Regular cardiac myocyte (primary cell): ENCODE measurements around the gene WASL. TPM values are rescaled to one million over a fixed set of nuclear protein-coding genes. Genes with fewer than 3 reads are reported as not detected.

ENCODE experiments used
- total RNA-seq: library from RNA; depleted of rRNA; stranded (reverse); fragments of >200 nt; gene quantifications from 2 replicates; pipeline ENCODE4 v1.2.3, GENCODE V29; 2014

WASL gene
- 9.6 and 9.8 TPM in 2 replicates for total RNA-seq

GRCh38 chr7:123748734-123749536 is at the start of gene WASL:
Gene WASL, minus strand, starts transcription at chr7:123749003. Its CDS starts 269 bp downstream, at chr7:123748734.

GRCh38 chr7:123655614-123656013 is 93.2 kb downstream of the WASL start, which contains the start of gene LMOD2:
Gene LMOD2, plus strand, starts transcription at chr7:123655866. Its CDS starts 98 bp downstream, at chr7:123655964.

Other genes starting within 250 kb of the WASL start
- 0.19 and 1.1 TPM in 2 replicates for gene IQUB, start 214.4 kb downstream of the WASL start, total RNA-seq
- 34.3 and 35.0 TPM in 2 replicates for gene NDUFA5, start 191.2 kb downstream of the WASL start, total RNA-seq
- under 0.01 TPM in 1 of 2 replicates, not detected in the other for gene ASB15, start 147.2 kb downstream of the WASL start, total RNA-seq
- not detected in 2 replicates for gene LMOD2, start 93.1 kb downstream of the WASL start, total RNA-seq
- gene HYAL4, start 96.2 kb upstream of the WASL start, total RNA-seq: not detected in 2 replicates
- not detected in 2 replicates for gene SPAM1, start 176.2 kb upstream of the WASL start, total RNA-seq